Measurements from ENCODE around the gene AFMID.

GRCh38 chr17:78230252-78230962, 43.2 kb downstream of the AFMID start:
- TF ChIP-seq CTCF (IDR thresholded peaks at IDR 0.05; ENCODE audit: poor library complexity) (no peak), EZH2 (IDR thresholded peaks at IDR 0.05; ENCODE audit: borderline replicate concordance) (no peak), EZH2phosphoT487 (IDR thresholded peaks at IDR 0.05; ENCODE audit: low read depth, severe bottlenecking, unreplicated experiment) (no peak)
